ENCODE results near the gene PSMB2.

The PSMB2 gene

DNA sequence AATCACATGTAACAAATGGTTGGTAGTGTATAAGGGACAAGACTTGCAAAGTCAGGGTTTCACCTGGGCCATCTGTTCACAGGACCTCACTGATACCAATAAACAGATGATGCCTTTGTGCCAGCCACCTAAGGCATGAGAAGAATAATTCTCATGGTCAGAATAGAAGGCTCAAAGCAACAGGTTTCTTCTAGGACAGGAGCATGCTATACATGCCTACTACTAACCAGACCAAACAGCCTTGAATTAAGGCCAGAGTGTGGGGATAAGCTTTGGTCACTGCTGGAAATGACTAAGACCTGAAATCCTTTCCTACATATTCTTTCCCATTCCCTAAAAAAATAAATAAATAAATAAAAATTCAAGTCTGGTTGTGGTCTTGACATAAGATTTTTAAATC, 17.5 kb downstream of the PSMB2 start:
- no peak overlapping the region for H3K4me3 ChIP-seq (ENCODE audit: low read depth, low read length)
- no peak for TF ChIP-seq CTCF (IDR thresholded peaks at IDR 0.05; ENCODE audit: low read depth, low read length)

DNA sequence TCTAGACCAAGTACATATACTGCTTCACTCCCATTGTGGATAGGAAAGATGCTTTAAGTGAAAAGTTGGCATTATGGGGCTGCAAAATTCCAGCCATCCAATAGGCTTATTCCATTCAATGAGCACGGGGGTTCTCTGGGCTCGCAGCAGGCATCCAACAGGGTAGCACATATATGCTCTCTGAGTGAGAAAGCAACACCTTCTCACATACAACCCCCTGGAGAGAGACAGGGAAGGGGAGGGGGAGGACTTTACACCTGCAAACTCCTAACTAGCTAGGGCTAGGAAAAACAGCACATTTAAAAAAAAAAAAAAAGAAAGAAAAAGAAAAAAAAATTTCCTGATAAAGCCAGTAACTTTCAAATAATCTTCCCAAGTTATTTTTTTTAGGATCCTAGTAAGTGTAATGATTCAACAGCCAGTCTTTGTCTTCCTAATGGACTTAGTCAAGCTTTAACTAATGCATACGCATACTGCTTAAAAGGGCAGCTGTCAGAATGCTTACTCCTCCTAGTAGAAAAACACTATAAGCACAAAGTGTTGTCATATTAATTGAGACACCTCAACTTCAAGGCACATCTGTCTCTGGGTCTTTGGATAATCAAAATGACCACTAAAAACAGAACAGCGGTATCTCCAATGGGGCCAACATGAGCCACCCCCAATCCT, 18.7 kb downstream of the PSMB2 start:
- no peak for TF ChIP-seq CTCF (IDR thresholded peaks at IDR 0.05; ENCODE audit: low read depth, low read length)
- H3K4me3 ChIP-seq (ENCODE audit: low read depth, low read length): no peak overlapping the region

DNA sequence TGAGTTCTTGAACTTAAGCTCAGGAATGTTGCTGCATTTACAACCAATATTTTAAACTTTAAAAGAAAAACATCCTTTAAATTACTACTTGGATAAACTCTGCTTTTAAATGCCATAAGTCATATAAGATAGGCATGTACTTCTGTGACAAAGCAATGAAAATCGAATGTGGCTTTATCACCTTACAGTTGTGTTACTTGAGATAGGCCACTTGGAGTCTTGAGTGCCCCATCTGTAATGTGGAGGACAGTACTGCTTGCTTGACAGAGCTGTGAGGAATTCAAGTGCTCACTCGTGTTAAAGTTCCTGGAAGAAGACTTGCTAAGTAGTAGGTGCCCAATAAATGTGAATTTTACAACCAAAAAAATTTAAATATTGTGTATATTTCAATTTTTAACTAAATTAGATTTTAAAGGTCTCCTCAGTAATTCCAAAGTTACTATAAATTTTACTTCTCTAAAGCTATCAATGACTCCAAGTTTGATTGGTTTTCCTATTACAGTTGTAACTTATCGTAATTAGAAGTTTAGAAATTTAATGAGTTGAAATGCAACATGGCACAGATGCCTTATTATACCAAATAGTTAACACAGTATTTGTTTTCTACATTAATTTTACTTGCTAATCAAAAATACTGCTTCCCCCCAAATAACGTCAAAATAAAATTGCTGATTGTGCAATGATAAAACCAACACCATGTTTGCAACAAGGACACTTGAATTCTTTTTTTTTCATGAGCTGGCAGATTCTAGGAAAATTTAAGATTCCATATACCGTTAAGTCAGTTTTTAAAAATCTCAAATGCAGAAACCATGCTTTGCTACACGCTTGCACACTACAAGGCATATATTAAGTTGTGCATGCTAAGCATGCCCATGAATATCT, 21.8 kb downstream of the PSMB2 start:
- TF ChIP-seq CTCF (IDR thresholded peaks at IDR 0.05; ENCODE audit: low read depth, low read length): no peak
- no peak overlapping the region for H3K4me3 ChIP-seq (ENCODE audit: low read depth, low read length)

DNA sequence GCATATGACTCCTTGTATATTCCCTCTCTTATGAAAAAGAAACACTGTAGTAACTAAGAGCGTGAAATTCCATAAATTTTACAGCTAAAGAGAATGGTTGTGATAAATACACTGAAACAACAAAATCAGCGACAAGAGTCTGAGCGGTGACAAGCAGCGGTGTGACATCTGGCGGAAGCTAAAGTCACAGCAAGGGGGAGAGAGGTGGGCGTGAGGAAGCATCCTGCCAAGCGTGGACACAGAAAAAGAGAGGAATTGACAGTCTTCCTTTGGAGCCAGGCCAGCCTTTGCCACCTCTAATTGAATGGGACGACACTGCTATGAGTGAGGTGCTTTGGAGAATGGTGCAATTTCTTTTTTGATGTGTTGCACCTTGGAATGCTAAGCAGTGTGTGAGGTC, 25.9 kb downstream of the PSMB2 start:
- no peak for TF ChIP-seq CTCF (IDR thresholded peaks at IDR 0.05; ENCODE audit: low read depth, low read length)

GRCh38 chr1:35611655-35612054, 29.7 kb downstream of the PSMB2 start:
- no peak overlapping the region for H3K4me3 ChIP-seq (ENCODE audit: low read depth, low read length)
- no peak for TF ChIP-seq CTCF (IDR thresholded peaks at IDR 0.05; ENCODE audit: low read depth, low read length)

More for the DNA sequence above, 25.9 kb downstream of the PSMB2 start:
- no peak overlapping the region for H3K4me3 ChIP-seq (ENCODE audit: low read depth, low read length)

- no peak overlapping the region for H3K4me3 ChIP-seq (ENCODE audit: low read depth, low read length)
- TF ChIP-seq CTCF (IDR thresholded peaks at IDR 0.05; ENCODE audit: low read depth, low read length): no peak
Observed at GRCh38 chr1:35605867-35606182, 35.5 kb downstream of the PSMB2 start.

Measured in WI38 (cell line).